SKM-1 (cell line): Measurements from ENCODE around the gene PUS1.
A peak's percentile ranks its signal among the peaks of the same experiment; 100 is the strongest.
"Not testable (repeated sequence)": the region's sequence is repeated elsewhere in the genome, so short reads cannot be mapped to it uniquely, and the experiment has no call there.

Experiments used
- DNase-seq: peaks from one replicate; lab custom pipeline; 2025; ENCODE audit not compliant: unreplicated experiment; lab: John Stamatoyannopoulos, UW

The PUS1 gene

DNA sequence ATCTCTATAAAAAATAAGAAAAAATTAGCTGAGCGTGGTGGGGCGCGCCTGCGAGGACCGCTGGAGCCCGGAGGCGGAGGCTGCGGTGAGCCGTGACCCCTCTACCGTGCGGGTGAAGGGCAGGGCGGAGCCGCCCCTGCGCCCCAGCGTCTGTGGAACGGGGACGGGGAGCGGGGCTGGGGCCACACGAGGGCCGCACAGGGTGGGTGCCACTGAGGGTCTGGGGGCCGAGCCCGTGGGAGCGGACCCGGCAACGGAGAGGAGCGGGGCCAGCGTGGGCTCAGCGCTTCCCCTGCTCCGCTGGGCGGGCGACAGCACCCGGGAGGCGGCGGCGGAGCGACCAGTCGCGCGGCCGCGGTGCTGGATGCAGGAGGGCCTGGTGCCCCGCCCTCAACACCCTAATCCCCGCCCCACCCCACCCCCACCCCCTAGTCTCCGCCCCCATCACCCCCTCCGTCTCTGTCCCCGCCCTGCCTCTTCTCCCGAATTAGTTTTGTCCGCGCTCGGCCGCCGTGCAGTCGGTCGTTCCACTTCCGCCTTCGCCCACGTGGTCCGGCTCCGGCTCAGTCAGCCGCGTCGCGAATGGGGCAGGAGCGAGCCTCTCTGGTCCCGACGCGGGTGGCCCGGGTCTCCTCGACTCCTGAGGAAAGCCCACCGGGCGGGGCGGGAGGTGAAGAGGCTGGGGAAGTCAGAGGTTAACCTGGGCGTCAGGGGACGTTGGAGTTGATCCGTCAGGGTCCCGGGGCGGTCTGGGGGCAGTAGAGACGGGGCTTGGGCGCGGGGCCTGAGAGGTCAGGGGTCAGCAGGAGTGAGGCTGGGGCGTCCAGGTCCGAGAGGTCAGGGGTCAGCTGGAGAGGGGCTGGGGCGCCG, at the start of gene PUS1:
Gene PUS1 (plus strand): TSS at position 566 of the 870 bp plus-strand sequence. CDS start 447 bp downstream, outside the sequence.
- peak; percentile 50 for DNase-seq

DNA sequence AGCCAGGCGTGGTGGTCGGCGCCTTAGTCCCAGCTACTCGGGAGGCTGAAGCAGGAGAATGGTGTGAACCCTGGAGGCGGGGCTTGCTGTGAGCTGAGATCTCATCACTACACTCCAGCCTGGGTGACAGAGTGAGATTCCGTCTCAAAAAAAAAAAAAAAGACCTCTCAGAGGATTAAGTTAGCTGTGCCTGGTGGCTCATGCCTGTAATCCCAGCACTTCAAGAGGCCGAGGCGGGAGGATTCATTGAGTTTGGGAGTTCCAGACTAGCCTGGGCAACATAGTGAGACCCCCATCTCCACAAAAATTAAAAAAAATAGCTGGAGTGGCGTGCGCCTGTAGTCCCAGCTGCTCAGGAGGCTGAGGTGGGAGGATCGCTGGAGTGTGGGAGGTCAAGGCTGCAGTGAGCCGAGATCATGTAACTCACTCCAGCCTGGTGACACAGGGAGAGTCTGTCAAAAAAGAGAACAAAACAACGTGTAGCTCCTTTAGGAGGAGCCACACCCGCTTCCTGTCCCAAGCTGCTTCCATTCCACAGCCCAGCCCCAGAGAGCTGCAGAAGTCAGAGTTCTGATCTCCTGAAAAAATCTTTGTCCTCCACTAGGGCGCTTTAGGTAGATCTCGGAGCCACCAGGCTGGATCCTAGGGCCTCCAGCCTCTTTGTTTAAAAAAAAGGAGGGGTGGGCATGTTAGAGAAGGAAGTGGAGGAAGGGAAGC, 46.1 kb upstream of the PUS1 start:
- DNase-seq = no peak

GRCh38 chr12:131883521-131883900, 45.6 kb upstream of the PUS1 start:
- DNase-seq = no peak

GRCh38 chr12:131885076-131885475, 44.0 kb upstream of the PUS1 start:
- DNase-seq = not testable (repeated sequence)

DNA sequence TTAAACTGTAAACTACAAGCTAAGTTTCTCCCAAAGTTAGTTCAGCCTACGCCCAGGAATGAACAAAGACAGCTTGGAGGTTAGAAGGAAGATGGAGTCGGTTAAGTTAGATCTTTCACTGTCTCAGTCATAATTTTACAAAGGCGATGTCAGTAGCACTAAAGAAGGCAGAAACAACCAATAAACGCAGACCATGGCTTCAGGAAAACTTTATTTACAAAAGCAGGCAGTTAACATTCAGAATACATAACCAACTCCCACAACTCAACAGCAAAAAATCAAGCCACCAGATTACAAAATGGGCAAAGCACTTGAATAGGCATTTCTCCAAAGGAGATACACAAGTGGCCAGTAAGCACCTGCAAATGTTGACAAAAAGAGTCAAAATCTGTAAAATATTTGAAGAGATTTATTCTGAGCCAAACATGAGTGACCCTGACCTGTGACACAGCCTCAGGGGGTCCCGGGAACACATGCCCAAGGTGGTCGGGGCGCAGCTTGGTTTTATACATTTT, 43.5 kb upstream of the PUS1 start:
- no peak for DNase-seq

GRCh38 chr12:131891722-131892121, 37.4 kb upstream of the PUS1 start:
- DNase-seq = not testable (repeated sequence)

GRCh38 chr12:131892711-131893604, 36.1 kb upstream of the PUS1 start:
- DNase-seq = no peak

DNA sequence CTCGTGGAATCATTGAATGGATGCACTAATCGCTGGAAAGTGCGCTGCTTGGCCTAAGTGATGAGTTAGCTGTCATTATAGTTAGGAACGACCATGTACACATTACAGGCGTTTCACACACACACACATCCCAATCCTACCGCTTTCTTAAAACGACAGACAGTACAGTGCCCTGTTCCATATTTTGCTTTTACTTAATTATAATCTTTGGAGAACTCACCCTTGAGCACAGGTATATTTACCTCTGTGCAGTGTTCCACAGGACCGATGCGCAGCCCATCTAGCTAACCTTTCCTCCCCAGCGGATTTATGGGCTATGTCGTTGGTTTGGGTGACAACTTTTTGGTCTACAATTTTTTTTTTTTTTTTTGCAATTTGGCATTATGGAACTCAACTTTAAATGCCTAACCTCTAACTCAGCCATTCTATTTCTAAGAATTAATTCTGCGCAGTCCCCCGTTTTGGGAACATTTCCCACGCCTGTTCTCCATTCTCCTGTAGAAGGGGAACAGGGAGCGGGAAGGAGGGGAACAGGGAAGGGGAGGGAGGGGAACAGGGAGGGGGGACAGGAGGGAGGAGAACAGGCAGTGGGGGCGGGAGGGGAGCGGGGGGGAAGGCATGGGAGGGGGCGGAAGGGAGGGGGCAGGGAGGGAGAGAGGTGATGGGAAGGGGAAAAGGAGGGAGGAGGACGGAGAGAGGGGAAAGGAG, 35.3 kb upstream of the PUS1 start:
- no peak for DNase-seq

DNA sequence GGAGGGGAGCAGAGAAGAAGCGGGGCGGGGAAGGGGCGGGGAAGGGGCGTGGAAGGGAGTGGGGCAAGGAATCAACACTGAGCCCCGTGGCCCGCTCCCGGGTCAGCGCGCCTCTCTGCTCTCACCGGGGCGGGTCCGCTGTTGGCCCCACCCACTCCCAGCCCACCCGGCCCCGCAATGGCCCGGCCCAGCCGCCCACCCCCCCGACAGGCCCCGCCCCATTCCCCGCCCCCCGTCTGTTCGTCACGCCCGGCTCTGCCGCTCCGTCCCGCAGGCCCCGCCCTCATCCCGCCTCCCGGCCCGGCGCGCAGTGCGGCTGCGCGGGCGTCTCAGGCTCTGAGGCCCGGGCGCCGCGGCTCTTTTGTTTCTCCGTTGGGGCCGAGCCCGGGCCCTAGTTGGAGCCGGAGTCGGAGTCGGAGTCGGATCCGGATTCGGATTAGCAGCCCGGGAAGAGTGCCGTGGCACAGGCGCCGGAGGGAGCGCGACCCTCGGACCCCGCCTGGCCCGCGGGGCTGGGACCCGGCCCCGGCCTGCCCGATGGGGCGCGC, 34.7 kb upstream of the PUS1 start, which contains the start of gene ULK1:
Gene ULK1 (plus strand): TSS at position 310 of the 548 bp plus-strand sequence. CDS start 380 bp downstream, outside the sequence.
- peak; percentile 26 for DNase-seq

DNA sequence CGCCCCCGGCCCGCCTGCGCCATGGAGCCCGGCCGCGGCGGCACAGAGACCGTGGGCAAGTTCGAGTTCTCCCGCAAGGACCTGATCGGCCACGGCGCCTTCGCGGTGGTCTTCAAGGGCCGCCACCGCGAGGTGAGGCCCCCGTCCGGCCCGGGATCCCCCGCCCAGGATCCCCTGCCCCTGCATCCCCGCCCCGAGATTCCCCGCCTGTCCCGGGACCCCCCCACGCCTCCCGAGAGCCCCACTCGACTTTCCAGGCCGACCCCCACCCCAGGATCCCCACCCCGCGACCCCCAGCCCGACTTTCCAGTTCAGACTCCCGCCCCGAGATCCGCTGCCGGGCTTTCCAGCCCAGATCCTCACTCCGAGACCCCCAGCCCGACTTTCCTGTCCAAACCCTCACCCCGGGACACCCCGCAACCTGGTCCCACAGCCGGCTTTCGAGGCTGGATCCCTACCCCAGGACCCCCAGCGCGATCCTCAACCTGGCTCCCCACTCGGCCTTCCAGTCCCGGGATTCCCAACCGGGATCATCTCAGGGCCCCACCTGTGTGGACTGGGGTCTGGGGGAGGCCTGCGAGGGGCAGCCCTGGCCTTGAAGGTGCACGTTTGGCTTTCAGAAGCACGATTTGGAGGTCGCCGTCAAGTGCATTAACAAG, 34.0 kb upstream of the PUS1 start:
- no peak for DNase-seq

GRCh38 chr12:131895640-131896079, 33.4 kb upstream of the PUS1 start:
- DNase-seq = no peak

DNA sequence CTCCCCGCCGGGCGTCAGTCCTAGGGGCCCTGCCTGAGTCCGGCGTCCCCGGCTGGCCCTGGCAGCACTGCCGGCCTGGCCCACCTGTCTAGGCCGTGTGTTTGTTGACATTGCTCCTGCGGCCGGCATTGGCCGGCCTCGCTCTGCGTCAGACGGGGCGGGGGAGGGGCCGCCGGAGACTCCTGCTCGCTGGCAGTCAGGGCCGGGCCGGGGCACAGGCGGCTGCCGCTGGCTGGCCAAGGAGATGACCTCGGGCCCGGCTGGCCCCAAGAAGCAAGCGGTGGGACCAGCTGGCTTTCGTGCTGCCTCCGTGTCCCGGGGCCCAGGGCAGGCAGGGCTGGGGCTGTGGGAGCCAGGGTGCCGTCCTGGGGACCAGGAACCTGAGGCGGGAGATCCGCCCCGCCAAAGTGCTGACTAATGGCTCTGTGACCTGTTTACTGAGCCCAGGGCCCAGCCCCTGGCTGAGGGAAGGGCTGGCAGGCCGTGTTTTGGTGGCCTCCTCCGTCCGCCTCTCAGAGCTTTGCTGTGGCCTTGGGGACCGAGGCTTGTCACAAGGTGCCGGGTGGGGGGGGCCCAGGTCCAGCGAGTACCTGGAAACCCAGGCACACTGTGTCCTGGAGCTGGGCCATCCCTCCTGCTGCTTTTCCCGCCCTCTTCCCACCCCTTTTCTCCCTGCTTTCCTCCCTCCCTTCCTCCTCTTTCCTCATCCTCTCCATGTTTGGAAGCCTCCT, 32.8 kb upstream of the PUS1 start:
- no peak for DNase-seq

DNA sequence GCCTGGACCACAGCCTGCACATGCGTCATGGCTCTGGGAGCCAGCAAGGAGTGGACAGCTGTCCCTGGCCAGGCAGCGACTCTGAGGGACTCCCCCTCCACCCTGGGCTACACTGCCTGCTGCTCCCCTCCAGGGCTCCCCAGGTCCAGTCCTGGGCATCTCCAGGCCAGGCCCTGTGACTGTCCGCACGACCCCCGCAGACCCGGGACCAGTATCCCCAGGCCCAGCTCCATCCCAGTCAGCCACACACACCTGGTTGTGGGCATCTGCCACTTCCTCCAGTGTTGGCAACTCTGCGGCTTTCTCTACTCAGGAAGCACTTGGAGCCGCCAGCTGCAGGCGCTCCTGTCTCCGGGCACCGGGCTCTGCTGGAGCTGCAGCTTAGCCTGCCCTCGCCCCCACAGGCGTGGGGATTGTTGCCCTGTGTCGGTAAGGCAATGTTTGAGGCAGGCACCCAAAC, 32.2 kb upstream of the PUS1 start:
- no peak for DNase-seq

GRCh38 chr12:131897276-131897675, 31.8 kb upstream of the PUS1 start:
- DNase-seq = no peak

DNA sequence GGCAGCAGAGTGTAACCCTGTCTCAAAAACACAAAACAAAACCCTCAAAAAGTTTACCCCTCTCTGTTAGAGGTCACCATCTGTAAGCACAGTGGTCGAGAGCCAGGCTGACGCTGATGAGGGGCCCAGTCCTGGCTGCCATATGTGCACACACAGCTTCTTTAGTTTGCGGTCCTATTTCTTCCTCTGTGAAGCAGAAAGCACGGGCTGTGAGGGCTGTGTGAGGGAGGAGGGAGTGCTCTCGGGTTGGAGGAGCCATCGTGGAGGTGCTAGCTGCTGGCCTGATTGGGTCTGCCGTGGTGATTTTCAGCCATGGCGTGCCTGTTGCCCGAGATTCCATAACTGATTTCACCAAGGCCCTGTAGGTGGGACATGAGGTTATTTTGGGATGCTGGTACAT, 31.2 kb upstream of the PUS1 start:
- no peak for DNase-seq

DNA sequence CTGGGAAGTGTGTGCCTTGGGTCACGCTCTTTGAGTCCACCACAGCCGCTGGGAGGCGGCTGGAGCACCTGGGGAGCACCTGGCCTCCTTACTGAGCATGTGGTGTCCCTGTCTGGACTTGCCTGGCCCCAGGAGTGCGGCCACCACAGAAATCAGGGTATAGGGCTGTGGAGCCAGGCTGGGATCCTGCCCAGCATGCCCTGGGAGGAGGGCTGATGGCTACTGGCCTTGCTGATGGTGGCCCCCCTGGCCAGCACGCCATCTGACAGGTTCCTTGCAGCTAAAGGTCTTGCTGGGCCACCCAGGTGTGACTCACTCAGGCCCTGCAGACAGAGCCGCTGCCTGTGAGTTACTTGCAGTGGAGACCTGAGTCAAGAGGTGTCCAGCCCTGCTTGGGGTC, 28.7 kb upstream of the PUS1 start:
- no peak for DNase-seq

DNA sequence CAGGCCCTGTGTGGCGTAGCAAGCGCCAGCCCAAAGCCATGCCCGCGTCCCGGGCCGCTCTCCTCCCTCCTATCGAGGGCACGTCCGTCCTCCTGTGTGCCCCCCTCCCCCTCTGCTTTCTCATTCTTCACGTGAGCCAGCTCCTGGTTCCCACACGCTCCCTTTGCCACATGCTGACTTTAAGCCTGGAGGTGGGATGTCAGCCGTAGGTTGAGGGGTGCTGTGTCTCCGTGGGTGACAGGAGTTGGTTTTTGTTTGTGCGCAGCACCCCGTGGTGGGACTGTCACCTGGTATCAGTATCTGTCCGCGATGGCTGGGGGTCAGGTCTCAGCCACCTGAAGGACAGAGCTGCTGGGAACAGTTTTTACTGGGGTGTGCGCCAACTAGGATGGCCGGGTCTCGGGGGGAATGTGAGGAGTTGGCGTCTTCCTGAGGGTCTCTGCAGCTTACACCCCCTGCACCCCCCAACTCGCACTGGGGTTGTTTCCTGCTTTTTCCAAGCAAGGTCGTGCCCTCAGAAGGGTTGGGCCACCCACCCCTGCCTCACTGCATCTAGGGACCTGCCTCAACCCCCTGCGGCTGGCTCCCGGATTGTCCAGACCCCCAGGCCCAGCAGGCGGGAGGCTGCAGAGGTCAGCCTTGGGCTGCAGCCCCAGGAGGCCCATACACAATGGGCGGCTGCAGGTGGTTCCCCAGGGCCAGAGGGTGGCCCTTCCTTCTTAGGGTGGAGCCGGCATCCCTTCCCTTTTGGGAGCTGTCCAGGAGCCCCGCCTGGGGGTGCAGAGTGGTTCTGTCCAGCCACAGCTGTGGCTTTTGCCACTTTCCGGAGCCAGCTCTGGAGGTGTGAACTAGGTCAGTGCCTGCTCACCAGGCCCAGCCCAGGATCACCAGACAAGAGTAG, 27.4 kb upstream of the PUS1 start:
- no peak for DNase-seq
